ENCODE data around the gene PPID. TPM values are rescaled to one million over a fixed set of nuclear protein-coding genes. Genes with fewer than 3 reads are reported as not detected.
"Not testable (repeated sequence)": the region's sequence is repeated elsewhere in the genome, so short reads cannot be mapped to it uniquely, and the experiment has no call there.

PPID gene
- total RNA-seq, result 10 to 100 TPM; 70.8 to 78.2 TPM

GRCh38 chr4:158722917-158723793 is at the start of gene PPID:
Gene PPID, minus strand, starts transcription at chr4:158723396. Its CDS starts 108 bp downstream, at chr4:158723288.
- H3K27me3 Mint-ChIP-seq, result peaks cover 8% of the 10 kb centered on the region
- H3K9me3 Mint-ChIP-seq, result no peaks in the 10 kb centered on the region
- H3K27ac Mint-ChIP-seq, result peak within 1 kb of the TSS; percentile 99
- peak within 1 kb of the TSS; percentile 96 for H3K4me3 Mint-ChIP-seq
- DNase-seq, result peak; percentile 86
- peaks cover 32% of the 10 kb centered on the region for H3K4me1 Mint-ChIP-seq
- H3K36me3 Mint-ChIP-seq, result peaks cover 35% of the 10 kb centered on the region

GRCh38 chr4:158771776-158772175 is 48.6 kb upstream of the PPID start:
- Mint-ChIP-seq H3K4me1 (peaks cover 56% of the 10 kb centered on the region), H3K4me3 (no peak overlapping the region), H3K36me3 (peaks cover 2% of the 10 kb centered on the region)

GRCh38 chr4:158770671-158771070 is 47.5 kb upstream of the PPID start:
- H3K9me3 Mint-ChIP-seq, result no peaks in the 10 kb centered on the region
- no peak overlapping the region for H3K4me3 Mint-ChIP-seq
- H3K27me3 Mint-ChIP-seq, result no peaks in the 10 kb centered on the region
- peaks cover 2% of the 10 kb centered on the region for H3K36me3 Mint-ChIP-seq
- H3K27ac Mint-ChIP-seq, result no peak overlapping the region
- no peak for DNase-seq
- peaks cover 50% of the 10 kb centered on the region for H3K4me1 Mint-ChIP-seq

More at GRCh38 chr4:158771776-158772175, 48.6 kb upstream of the PPID start:
- no peak for DNase-seq
- Mint-ChIP-seq H3K27ac (no peak overlapping the region), H3K9me3 (no peaks in the 10 kb centered on the region), H3K27me3 (no peaks in the 10 kb centered on the region)

- H3K27ac Mint-ChIP-seq, result peak overlapping the region; percentile 96
- no peaks in the 10 kb centered on the region for H3K9me3 Mint-ChIP-seq
- peak overlapping the region; percentile 98 for H3K4me3 Mint-ChIP-seq
- DNase-seq, result peak; percentile 51
- H3K36me3 Mint-ChIP-seq, result no peaks in the 10 kb centered on the region
- H3K27me3 Mint-ChIP-seq, result no peaks in the 10 kb centered on the region
- H3K4me1 Mint-ChIP-seq, result peaks cover 46% of the 10 kb centered on the region
Measured at GRCh38 chr4:158769175-158769921, 46.2 kb upstream of the PPID start.

- peak within 1 kb of the TSS; percentile 98 for H3K4me3 Mint-ChIP-seq
- H3K27ac Mint-ChIP-seq, result peak within 1 kb of the TSS; percentile 96
- peak; percentile 77 for DNase-seq
- peaks cover 46% of the 10 kb centered on the region for H3K4me1 Mint-ChIP-seq
- no peaks in the 10 kb centered on the region for H3K9me3 Mint-ChIP-seq
- H3K27me3 Mint-ChIP-seq, result no peaks in the 10 kb centered on the region
- no peaks in the 10 kb centered on the region for H3K36me3 Mint-ChIP-seq
Measured at GRCh38 chr4:158768555-158769174, 45.5 kb upstream of the PPID start, which contains the start of gene FNIP2. Gene FNIP2, plus strand, starts transcription at chr4:158769026. Its CDS starts 187 bp downstream, at chr4:158769213.

GRCh38 chr4:158767451-158767850 is 44.3 kb upstream of the PPID start:
- H3K27ac Mint-ChIP-seq, result no peak overlapping the region
- H3K36me3 Mint-ChIP-seq, result no peaks in the 10 kb centered on the region
- peak overlapping the region; percentile 78 for H3K4me3 Mint-ChIP-seq
- no peaks in the 10 kb centered on the region for H3K27me3 Mint-ChIP-seq
- H3K9me3 Mint-ChIP-seq, result no peaks in the 10 kb centered on the region
- peaks cover 38% of the 10 kb centered on the region for H3K4me1 Mint-ChIP-seq
- no peak for DNase-seq

- Mint-ChIP-seq H3K27ac (no peak overlapping the region), H3K4me3 (no peak overlapping the region)
- DNase-seq, result no peak
Measured at GRCh38 chr4:158766434-158767044, 43.3 kb upstream of the PPID start.

GRCh38 chr4:158763462-158763861 is 40.3 kb upstream of the PPID start:
- Mint-ChIP-seq H3K27me3 (peaks cover 15% of the 10 kb centered on the region), H3K4me1 (peaks cover 17% of the 10 kb centered on the region), H3K4me3 (no peak overlapping the region), H3K27ac (no peak overlapping the region), H3K9me3 (no peaks in the 10 kb centered on the region), H3K36me3 (no peaks in the 10 kb centered on the region)
- DNase-seq, result no peak

More at GRCh38 chr4:158766434-158767044, 43.3 kb upstream of the PPID start:
- Mint-ChIP-seq H3K27me3 (peaks cover 3% of the 10 kb centered on the region), H3K9me3 (no peaks in the 10 kb centered on the region), H3K4me1 (peaks cover 33% of the 10 kb centered on the region), H3K36me3 (no peaks in the 10 kb centered on the region)

GRCh38 chr4:158762553-158762952 is 39.4 kb upstream of the PPID start:
- Mint-ChIP-seq H3K4me3 (no peak overlapping the region), H3K27ac (no peak overlapping the region), H3K4me1 (peaks cover 7% of the 10 kb centered on the region), H3K36me3 (no peaks in the 10 kb centered on the region), H3K9me3 (no peaks in the 10 kb centered on the region), H3K27me3 (peaks cover 15% of the 10 kb centered on the region)
- no peak for DNase-seq

- no peak for DNase-seq
- peaks cover 2% of the 10 kb centered on the region for H3K4me1 Mint-ChIP-seq
- H3K27ac Mint-ChIP-seq, result no peak overlapping the region
- H3K36me3 Mint-ChIP-seq, result peaks cover 2% of the 10 kb centered on the region
- H3K9me3 Mint-ChIP-seq, result peaks cover 2% of the 10 kb centered on the region
- no peak overlapping the region for H3K4me3 Mint-ChIP-seq
- H3K27me3 Mint-ChIP-seq, result peaks cover 18% of the 10 kb centered on the region
Measured at GRCh38 chr4:158760866-158761265, 37.7 kb upstream of the PPID start.

- not testable (repeated sequence) for H3K4me1 Mint-ChIP-seq, H3K27ac Mint-ChIP-seq, H3K9me3 Mint-ChIP-seq, DNase-seq, H3K36me3 Mint-ChIP-seq, H3K4me3 Mint-ChIP-seq
- peaks cover 18% of the 10 kb centered on the region for H3K27me3 Mint-ChIP-seq
Measured at GRCh38 chr4:158759539-158759938, 36.3 kb upstream of the PPID start.

GRCh38 chr4:158758703-158759102 is 35.5 kb upstream of the PPID start:
- DNase-seq, result no peak
- Mint-ChIP-seq H3K9me3 (peaks cover 2% of the 10 kb centered on the region), H3K27ac (no peak overlapping the region), H3K4me3 (no peak overlapping the region), H3K27me3 (peaks cover 18% of the 10 kb centered on the region), H3K4me1 (peaks cover 2% of the 10 kb centered on the region), H3K36me3 (peaks cover 3% of the 10 kb centered on the region)

- H3K4me1 Mint-ChIP-seq, result peaks cover 2% of the 10 kb centered on the region
- peaks cover 2% of the 10 kb centered on the region for H3K9me3 Mint-ChIP-seq
- DNase-seq, result no peak
- H3K27me3 Mint-ChIP-seq, result peaks cover 18% of the 10 kb centered on the region
- no peak overlapping the region for H3K4me3 Mint-ChIP-seq
- H3K27ac Mint-ChIP-seq, result no peak overlapping the region
- H3K36me3 Mint-ChIP-seq, result peaks cover 3% of the 10 kb centered on the region
Measured at GRCh38 chr4:158758142-158758541, 34.9 kb upstream of the PPID start.

GRCh38 chr4:158756588-158756987 is 33.4 kb upstream of the PPID start:
- Mint-ChIP-seq H3K4me1 (peaks cover 1% of the 10 kb centered on the region), H3K27me3 (peaks cover 16% of the 10 kb centered on the region), H3K36me3 (peaks cover 3% of the 10 kb centered on the region), H3K4me3 (no peak overlapping the region), H3K9me3 (peaks cover 2% of the 10 kb centered on the region), H3K27ac (no peak overlapping the region)
- no peak for DNase-seq
